ENCODE data around the gene CYP39A1. TPM values are rescaled to one million over a fixed set of nuclear protein-coding genes. Genes with fewer than 3 reads are reported as not detected.

The CYP39A1 gene
- total RNA-seq, 1 experiment from 2014 or later, result 1.7 TPM

DNA sequence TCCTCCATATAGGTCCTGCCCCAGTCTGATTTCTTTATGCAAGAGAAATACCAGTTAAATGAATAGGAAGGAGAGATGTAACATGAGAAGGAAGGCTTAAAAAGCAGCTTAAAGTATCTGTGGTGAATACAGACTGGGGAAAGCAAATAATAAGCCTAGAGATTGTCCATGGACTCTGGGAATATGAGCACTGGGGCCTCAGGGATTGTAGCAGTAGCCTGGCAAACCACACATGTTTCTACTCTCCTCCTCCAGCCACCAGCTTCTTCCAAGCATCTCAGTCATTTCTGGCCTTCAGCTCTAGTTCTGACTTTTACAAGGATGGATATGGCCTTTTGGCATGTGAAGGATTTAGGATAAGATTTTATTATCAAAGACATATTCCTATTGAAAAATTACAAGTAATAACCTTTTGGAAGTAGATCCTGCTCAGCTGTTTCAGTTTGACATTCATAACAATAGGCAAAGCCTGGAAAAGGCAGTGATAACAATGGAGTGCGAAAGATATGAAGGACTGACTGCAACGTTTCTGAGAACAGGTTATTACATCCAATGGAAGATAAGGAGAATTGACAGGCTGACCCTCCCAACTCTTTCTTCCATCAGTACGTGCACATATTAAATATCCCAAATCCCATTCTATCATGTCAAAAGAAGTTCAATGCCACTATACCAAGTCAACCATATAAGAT lies 41.6 kb downstream of the CYP39A1 start:
- H3K4me1 Mint-ChIP-seq (ENCODE audit: low read depth, unreplicated experiment), result no peaks in the 10 kb centered on the region
- no peaks in the 10 kb centered on the region for H3K9me3 Mint-ChIP-seq (ENCODE audit: low read depth, unreplicated experiment)
- DNase-seq, result no peak
- no peak overlapping the region for H3K4me3 Mint-ChIP-seq (ENCODE audit: low read depth, unreplicated experiment)
- no peaks in the 10 kb centered on the region for H3K36me3 Mint-ChIP-seq (ENCODE audit: insufficient read depth, unreplicated experiment)
- no TSS peak for BruUV-seq (replicated peaks)
- CTCF ChIA-PET, result no interaction called here
- no peak for TF ChIP-seq CTCF (IDR thresholded peaks at IDR 0.05; ENCODE audit: unreplicated experiment)
- no peaks in the 10 kb centered on the region for H3K27me3 Mint-ChIP-seq (ENCODE audit: unreplicated experiment)
- intact Hi-C loops (cut with micrococcal nuclease; ENCODE audit: unreplicated experiment), result no loop called here
- no peak overlapping the region for H3K27ac Mint-ChIP-seq (ENCODE audit: unreplicated experiment)

GRCh38 chr6:46606338-46606737 lies 46.3 kb downstream of the CYP39A1 start:
- no peak overlapping the region for H3K4me3 Mint-ChIP-seq (ENCODE audit: low read depth, unreplicated experiment)
- H3K27me3 Mint-ChIP-seq (ENCODE audit: unreplicated experiment), result no peaks in the 10 kb centered on the region
- peaks cover 2% of the 10 kb centered on the region for H3K9me3 Mint-ChIP-seq (ENCODE audit: low read depth, unreplicated experiment)
- H3K27ac Mint-ChIP-seq (ENCODE audit: unreplicated experiment), result no peak overlapping the region
- BruUV-seq (replicated peaks), result no TSS peak
- intact Hi-C loops (cut with micrococcal nuclease; ENCODE audit: unreplicated experiment), result no loop called here
- H3K36me3 Mint-ChIP-seq (ENCODE audit: insufficient read depth, unreplicated experiment), result no peaks in the 10 kb centered on the region
- H3K4me1 Mint-ChIP-seq (ENCODE audit: low read depth, unreplicated experiment), result no peaks in the 10 kb centered on the region
- CTCF ChIA-PET, result interaction anchor here (0.6 kb wide), 1 partner anchor 855 kb away, joined by 7 read pairs; no protein-coding TSS in a partner anchor
- DNase-seq, result no peak
- no peak for TF ChIP-seq CTCF (IDR thresholded peaks at IDR 0.05; ENCODE audit: unreplicated experiment)

- no TSS peak for BruUV-seq (replicated peaks)
- TF ChIP-seq CTCF (IDR thresholded peaks at IDR 0.05; ENCODE audit: unreplicated experiment), result no peak
- no peak overlapping the region for H3K4me3 Mint-ChIP-seq (ENCODE audit: low read depth, unreplicated experiment)
- no peaks in the 10 kb centered on the region for H3K4me1 Mint-ChIP-seq (ENCODE audit: low read depth, unreplicated experiment)
- peaks cover 2% of the 10 kb centered on the region for H3K9me3 Mint-ChIP-seq (ENCODE audit: low read depth, unreplicated experiment)
- no peak overlapping the region for H3K27ac Mint-ChIP-seq (ENCODE audit: unreplicated experiment)
- CTCF ChIA-PET, result no interaction called here
- no peaks in the 10 kb centered on the region for H3K36me3 Mint-ChIP-seq (ENCODE audit: insufficient read depth, unreplicated experiment)
- H3K27me3 Mint-ChIP-seq (ENCODE audit: unreplicated experiment), result no peaks in the 10 kb centered on the region
- no peak for DNase-seq
- intact Hi-C loops (cut with micrococcal nuclease; ENCODE audit: unreplicated experiment), result no loop called here
Observed at GRCh38 chr6:46605091-46605797, 47.4 kb downstream of the CYP39A1 start.

DNA sequence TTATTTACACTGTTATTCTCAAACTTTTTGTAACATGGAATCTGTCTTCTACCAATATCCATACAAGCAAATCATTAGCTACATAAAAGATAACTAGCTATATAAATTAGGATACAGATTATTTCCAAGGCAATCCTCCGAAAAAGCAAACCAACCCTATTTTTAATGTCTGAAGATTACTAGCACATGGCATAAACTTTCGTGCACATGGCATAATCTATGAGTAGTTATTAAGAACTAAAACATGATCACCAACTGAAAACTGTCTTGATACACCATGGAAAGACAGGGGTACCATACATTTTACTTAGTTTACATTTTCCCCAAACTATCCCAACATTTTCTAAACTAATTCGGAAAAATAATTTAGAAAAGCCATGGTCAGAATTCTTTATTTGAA lies 54.4 kb downstream of the CYP39A1 start:
- Mint-ChIP-seq H3K27me3 (ENCODE audit: unreplicated experiment) (no peaks in the 10 kb centered on the region), H3K9me3 (ENCODE audit: low read depth, unreplicated experiment) (peaks cover 4% of the 10 kb centered on the region), H3K36me3 (ENCODE audit: insufficient read depth, unreplicated experiment) (no peaks in the 10 kb centered on the region), H3K4me3 (ENCODE audit: low read depth, unreplicated experiment) (no peak overlapping the region), H3K4me1 (ENCODE audit: low read depth, unreplicated experiment) (no peaks in the 10 kb centered on the region), H3K27ac (ENCODE audit: unreplicated experiment) (no peak overlapping the region)
- no peak for TF ChIP-seq CTCF (IDR thresholded peaks at IDR 0.05; ENCODE audit: unreplicated experiment)
- intact Hi-C loops (cut with micrococcal nuclease; ENCODE audit: unreplicated experiment), result no loop called here
- no peak for DNase-seq
- no TSS peak for BruUV-seq (replicated peaks)
- CTCF ChIA-PET, result no interaction called here

Data from Calu3 (cell line).